Fibroblast of skin of scalp (primary cell): Measurements from ENCODE around the gene MEIS2.
A peak's percentile ranks its signal among the peaks of the same experiment; 100 is the strongest.
"Not testable (repeated sequence)": the region's sequence is repeated elsewhere in the genome, so short reads cannot be mapped to it uniquely, and the experiment has no call there.

Experiments used
- DNase-seq: peaks from one replicate; pipeline ENCODE4 v3.0.0-alpha.2; 2013

The MEIS2 gene

GRCh38 chr15:37004373-37004869, 95.9 kb downstream of the MEIS2 start:
- DNase-seq: no peak

GRCh38 chr15:37002041-37002672, 98.2 kb downstream of the MEIS2 start:
- DNase-seq: no peak

GRCh38 chr15:37001417-37001816, 98.9 kb downstream of the MEIS2 start:
- no peak for DNase-seq

GRCh38 chr15:36999778-37000177, 100.6 kb downstream of the MEIS2 start:
- DNase-seq: no peak

GRCh38 chr15:36996538-36997181, 103.7 kb downstream of the MEIS2 start:
- no peak for DNase-seq

- no peak for DNase-seq
Measured at GRCh38 chr15:36996121-36996520, 104.2 kb downstream of the MEIS2 start.

GRCh38 chr15:36994790-36995189, 105.6 kb downstream of the MEIS2 start:
- no peak for DNase-seq

GRCh38 chr15:36992454-36992853, 107.9 kb downstream of the MEIS2 start:
- DNase-seq: no peak

- DNase-seq: no peak
Measured at GRCh38 chr15:36988947-36989346, 111.4 kb downstream of the MEIS2 start.

- peak; percentile 50 for DNase-seq
Measured at GRCh38 chr15:36982430-36982829, 117.9 kb downstream of the MEIS2 start.

GRCh38 chr15:36980281-36980680, 120.1 kb downstream of the MEIS2 start:
- not testable (repeated sequence) for DNase-seq

GRCh38 chr15:36978625-36979024, 121.7 kb downstream of the MEIS2 start:
- DNase-seq: no peak

- no peak for DNase-seq
Measured at GRCh38 chr15:36978126-36978525, 122.2 kb downstream of the MEIS2 start.

GRCh38 chr15:36977659-36978058, 122.7 kb downstream of the MEIS2 start:
- no peak for DNase-seq

- no peak for DNase-seq
Measured at GRCh38 chr15:36972704-36973103, 127.6 kb downstream of the MEIS2 start.

GRCh38 chr15:36970522-36970921, 129.8 kb downstream of the MEIS2 start:
- DNase-seq: no peak

- no peak for DNase-seq
Measured at GRCh38 chr15:36967929-36968328, 132.4 kb downstream of the MEIS2 start.

GRCh38 chr15:36966708-36967107, 133.6 kb downstream of the MEIS2 start:
- DNase-seq: no peak

GRCh38 chr15:36965570-36966342, 134.6 kb downstream of the MEIS2 start:
- DNase-seq: peak; percentile 18

GRCh38 chr15:36964626-36965025, 135.7 kb downstream of the MEIS2 start:
- no peak for DNase-seq

- DNase-seq: peak; percentile 65
Measured at GRCh38 chr15:36961956-36962355, 138.4 kb downstream of the MEIS2 start.

GRCh38 chr15:36960947-36961227, 139.5 kb downstream of the MEIS2 start:
- no peak for DNase-seq

GRCh38 chr15:36960179-36960946, 140.0 kb downstream of the MEIS2 start:
- DNase-seq: no peak
